ENCODE results near the gene MPPED2.

The MPPED2 gene

GRCh38 chr11:30463266-30463665 lies 122.9 kb downstream of the MPPED2 start:
- H3K4me3 ChIP-seq (ENCODE audit: low read depth, low read length), result no peak overlapping the region
- no peak for DNase-seq (ENCODE audit: low read depth)
- TF ChIP-seq MAX (IDR thresholded peaks at IDR 0.05; ENCODE audit: low read depth, low read length) (no peak), CTCF (IDR thresholded peaks at IDR 0.05; ENCODE audit: low read depth, low read length) (no peak), POLR2A (IDR thresholded peaks at IDR 0.05; ENCODE audit: extremely low read depth, insufficient read length) (no peak), MYC (IDR thresholded peaks at IDR 0.05; ENCODE audit: low read depth, low read length) (no peak)

GRCh38 chr11:30462421-30462820 lies 123.7 kb downstream of the MPPED2 start:
- no peak overlapping the region for H3K4me3 ChIP-seq (ENCODE audit: low read depth, low read length)
- TF ChIP-seq POLR2A (IDR thresholded peaks at IDR 0.05; ENCODE audit: extremely low read depth, insufficient read length), result no peak
- no peak for TF ChIP-seq MYC (IDR thresholded peaks at IDR 0.05; ENCODE audit: low read depth, low read length)
- no peak for TF ChIP-seq MAX (IDR thresholded peaks at IDR 0.05; ENCODE audit: low read depth, low read length)
- TF ChIP-seq CTCF (IDR thresholded peaks at IDR 0.05; ENCODE audit: low read depth, low read length), result no peak
- no peak for DNase-seq (ENCODE audit: low read depth)

GRCh38 chr11:30459821-30460220 lies 126.3 kb downstream of the MPPED2 start:
- H3K4me3 ChIP-seq (ENCODE audit: low read depth, low read length), result no peak overlapping the region
- DNase-seq (ENCODE audit: low read depth), result no peak
- no peak for TF ChIP-seq CTCF (IDR thresholded peaks at IDR 0.05; ENCODE audit: low read depth, low read length)
- TF ChIP-seq MYC (IDR thresholded peaks at IDR 0.05; ENCODE audit: low read depth, low read length), result no peak
- no peak for TF ChIP-seq MAX (IDR thresholded peaks at IDR 0.05; ENCODE audit: low read depth, low read length)
- no peak for TF ChIP-seq POLR2A (IDR thresholded peaks at IDR 0.05; ENCODE audit: extremely low read depth, insufficient read length)

- TF ChIP-seq CTCF (IDR thresholded peaks at IDR 0.05; ENCODE audit: low read depth, low read length) (no peak), MAX (IDR thresholded peaks at IDR 0.05; ENCODE audit: low read depth, low read length) (no peak), MYC (IDR thresholded peaks at IDR 0.05; ENCODE audit: low read depth, low read length) (no peak), POLR2A (IDR thresholded peaks at IDR 0.05; ENCODE audit: extremely low read depth, insufficient read length) (no peak)
- DNase-seq (ENCODE audit: low read depth), result no peak
These were observed 126.8 kb downstream of the MPPED2 start for GRCh38 chr11:30459306-30459705.

GRCh38 chr11:30458541-30458940 lies 127.6 kb downstream of the MPPED2 start:
- no peak overlapping the region for H3K4me3 ChIP-seq (ENCODE audit: low read depth, low read length)
- no peak for DNase-seq (ENCODE audit: low read depth)
- TF ChIP-seq POLR2A (IDR thresholded peaks at IDR 0.05; ENCODE audit: extremely low read depth, insufficient read length) (no peak), CTCF (IDR thresholded peaks at IDR 0.05; ENCODE audit: low read depth, low read length) (no peak), MYC (IDR thresholded peaks at IDR 0.05; ENCODE audit: low read depth, low read length) (no peak), MAX (IDR thresholded peaks at IDR 0.05; ENCODE audit: low read depth, low read length) (no peak)

More at GRCh38 chr11:30459306-30459705, 126.8 kb downstream of the MPPED2 start:
- H3K4me3 ChIP-seq (ENCODE audit: low read depth, low read length), result no peak overlapping the region

- TF ChIP-seq CTCF (IDR thresholded peaks at IDR 0.05; ENCODE audit: low read depth, low read length) (no peak), MAX (IDR thresholded peaks at IDR 0.05; ENCODE audit: low read depth, low read length) (no peak), POLR2A (IDR thresholded peaks at IDR 0.05; ENCODE audit: extremely low read depth, insufficient read length) (no peak), MYC (IDR thresholded peaks at IDR 0.05; ENCODE audit: low read depth, low read length) (no peak)
- DNase-seq (ENCODE audit: low read depth), result no peak
- no peak overlapping the region for H3K4me3 ChIP-seq (ENCODE audit: low read depth, low read length)
These were observed 129.1 kb downstream of the MPPED2 start for GRCh38 chr11:30457087-30457486.
